ENCODE results near the gene WDR17.

GRCh38 chr4:176134670-176135069 is 69.0 kb downstream of the WDR17 start:
- TF ChIP-seq POLR2A (IDR thresholded peaks at IDR 0.05; ENCODE audit: low read length) (no peak), GATA1 (IDR thresholded peaks at IDR 0.05; ENCODE audit: low read depth, low read length) (no peak)

Data from erythroblast (primary cell).